GM18507 (cell line): Measurements from ENCODE around the gene CXorf58.
"Not testable (repeated sequence)": the region's sequence is repeated elsewhere in the genome, so short reads cannot be mapped to it uniquely, and the experiment has no call there.

Source experiments
- DNase-seq: peaks from one replicate; pipeline ENCODE4 v3.0.0; 2011; ENCODE audit warnings: low read depth; ENCODE audit not compliant: insufficient read length; ENCODE audit errors: extremely low spot score
- FAIRE-seq: peaks from 2 replicates; lab custom pipeline; 2011; peaks lifted over from hg19 to GRCh38; lab: Jason Lieb, UNC

The CXorf58 gene

DNA sequence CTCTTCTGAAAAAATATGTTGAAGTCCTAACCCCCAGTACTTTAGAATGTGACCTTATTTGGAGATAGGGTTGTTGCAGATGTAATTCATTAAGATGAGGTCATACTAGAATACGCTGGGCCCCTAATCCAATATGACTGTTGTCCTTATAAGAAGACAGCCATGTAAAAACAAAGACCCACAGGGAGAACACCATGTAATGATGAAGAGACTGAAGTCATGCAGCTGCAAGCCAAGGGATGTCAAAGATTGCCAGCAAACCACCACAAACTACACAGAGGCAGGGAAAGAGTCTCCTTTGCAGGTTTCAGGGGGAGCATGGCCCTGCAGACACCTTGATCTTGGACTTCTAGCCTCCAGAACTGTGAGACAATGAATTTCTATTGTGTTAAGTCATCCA, 37.4 kb downstream of the CXorf58 start:
- DNase-seq (no peak), FAIRE-seq (no peak)

DNA sequence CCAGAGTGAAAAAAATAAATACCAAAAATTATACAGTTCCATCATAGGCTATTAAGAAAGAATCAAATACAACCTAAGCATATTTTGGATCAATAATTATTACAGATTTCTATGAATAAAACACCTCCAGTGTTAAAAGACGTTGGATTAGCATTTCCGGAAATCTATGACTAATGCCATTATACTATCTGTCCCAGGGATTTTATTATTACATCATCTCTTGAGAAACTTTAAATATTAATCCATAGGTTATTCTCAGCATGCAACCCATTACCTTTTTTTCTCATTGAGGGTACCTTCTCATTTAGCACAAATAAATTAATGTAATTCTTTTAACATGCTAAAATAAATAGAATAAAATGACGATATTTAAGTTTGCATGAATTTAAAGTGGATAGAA, 44.6 kb downstream of the CXorf58 start:
- DNase-seq (no peak), FAIRE-seq (no peak)

DNA sequence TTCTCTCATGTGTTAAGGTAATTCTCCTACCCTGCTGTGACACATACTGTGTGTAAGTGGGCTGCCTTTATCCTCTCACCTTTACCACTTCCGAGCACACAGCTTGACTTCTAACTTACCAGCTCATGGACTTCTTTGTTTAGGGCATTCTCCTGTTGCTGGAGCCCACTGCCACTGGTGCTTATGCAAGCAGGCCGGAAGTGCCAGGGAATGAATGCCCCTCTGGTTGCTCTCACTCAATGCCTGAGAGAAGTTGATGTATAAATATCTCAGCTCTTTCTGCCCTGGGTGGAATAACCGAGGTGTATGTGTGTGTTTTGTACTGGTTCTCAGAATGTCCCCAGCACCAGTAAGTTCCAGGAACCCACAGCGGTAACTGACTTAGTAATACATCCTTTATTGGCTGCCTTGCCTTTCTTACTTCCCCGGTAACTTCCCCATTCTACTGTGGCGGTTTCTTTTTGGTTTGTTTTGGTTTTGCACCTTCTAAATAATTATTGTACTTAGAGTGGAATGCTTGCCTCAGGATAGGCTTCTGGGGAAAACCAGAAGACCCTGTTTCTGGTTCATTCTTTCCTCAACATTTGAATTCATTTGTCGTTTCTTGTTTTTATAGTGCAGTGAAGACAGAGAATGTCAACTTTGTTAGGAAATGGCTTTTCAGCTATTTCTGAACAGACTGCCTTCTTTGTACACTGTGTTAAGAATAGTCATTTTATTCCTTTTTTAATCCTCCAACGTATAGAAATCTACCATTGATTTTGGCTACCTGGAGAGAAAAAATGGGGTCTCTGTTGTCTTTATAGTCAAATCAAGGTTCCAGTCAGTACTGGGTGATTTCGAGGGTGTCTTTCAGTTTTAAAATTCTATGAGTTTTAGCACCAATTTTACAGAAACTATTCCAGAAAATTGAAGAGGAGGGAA, 45.4 kb downstream of the CXorf58 start:
- DNase-seq (peak; percentile 26), FAIRE-seq (peak; percentile 96)

DNA sequence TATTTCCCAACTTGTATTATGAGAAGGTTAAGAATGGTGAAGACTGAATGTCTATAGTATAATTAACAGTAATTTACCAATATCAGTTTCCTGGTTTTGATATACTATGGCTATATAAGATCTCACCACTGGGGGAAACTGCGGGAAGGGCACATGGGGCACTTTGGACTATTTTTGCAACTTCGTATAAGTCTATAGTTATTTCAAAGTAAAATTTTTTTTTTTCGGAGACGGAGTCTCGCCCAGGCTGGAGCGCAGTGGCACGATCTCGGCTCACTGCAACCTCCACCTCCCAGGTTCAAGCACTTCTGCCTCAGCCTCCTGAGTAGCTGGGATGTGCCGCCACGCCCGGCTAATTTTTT, 46.1 kb downstream of the CXorf58 start:
- no peak for DNase-seq
- peak; percentile 9 for FAIRE-seq

DNA sequence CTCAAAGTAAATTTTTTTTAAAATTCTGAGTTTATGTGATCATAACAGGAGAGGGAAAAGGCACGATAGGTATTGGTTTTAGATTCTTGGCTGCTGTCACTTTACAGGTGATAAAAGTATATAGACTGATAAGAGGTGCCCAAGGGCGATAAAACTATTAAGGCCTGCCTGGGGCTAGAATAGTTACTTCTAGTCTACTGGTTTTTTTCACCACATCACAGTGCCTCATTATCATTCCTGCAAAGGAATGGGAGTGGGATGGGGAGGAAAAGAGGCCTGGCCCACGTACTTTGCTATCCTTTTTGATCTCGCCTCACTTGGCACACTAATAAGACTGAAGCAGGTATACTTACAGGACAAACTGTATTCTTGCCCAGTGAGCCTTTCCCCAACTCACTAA, 46.6 kb downstream of the CXorf58 start:
- FAIRE-seq (peak; percentile 24), DNase-seq (no peak)

DNA sequence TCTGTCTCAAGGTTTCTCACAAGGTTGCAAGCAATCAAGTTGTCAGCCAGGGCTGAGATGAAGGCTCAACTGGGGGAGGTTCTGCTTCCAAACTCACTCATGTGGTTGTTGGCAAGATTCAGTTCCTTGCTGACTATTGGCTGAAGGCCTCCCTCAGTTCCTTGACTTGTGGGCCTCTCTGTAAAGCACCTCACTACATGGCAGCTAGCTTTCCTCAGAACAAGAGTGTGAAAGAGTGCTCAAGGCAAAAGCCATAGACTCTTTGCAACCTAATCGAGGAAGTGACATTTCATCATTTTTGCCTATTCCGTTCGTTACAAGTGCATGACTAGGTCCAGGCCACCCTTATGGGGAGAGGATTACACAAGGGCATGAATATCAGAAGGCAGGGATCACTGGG, 52.0 kb downstream of the CXorf58 start:
- DNase-seq (no peak), FAIRE-seq (peak; percentile 38)

DNA sequence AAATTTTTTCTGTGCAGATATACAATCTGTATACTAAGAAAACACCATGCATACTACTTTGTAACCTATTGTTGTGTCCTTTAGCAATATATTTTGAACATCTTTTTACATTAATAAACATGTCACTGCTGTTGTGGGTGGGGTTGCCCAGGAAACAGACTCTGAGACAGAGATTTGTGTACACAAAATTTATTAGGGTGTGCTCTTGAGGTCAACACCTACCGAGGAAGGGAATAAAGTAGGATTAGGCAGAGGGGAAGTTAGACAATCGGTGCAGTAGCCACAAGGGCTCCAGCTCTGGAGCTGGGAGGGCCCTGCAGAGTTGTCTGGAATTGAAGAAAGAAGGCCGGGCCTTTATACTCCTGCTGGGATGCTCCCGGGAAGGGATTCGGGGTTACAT, 56.4 kb downstream of the CXorf58 start:
- FAIRE-seq (no peak), DNase-seq (no peak)

DNA sequence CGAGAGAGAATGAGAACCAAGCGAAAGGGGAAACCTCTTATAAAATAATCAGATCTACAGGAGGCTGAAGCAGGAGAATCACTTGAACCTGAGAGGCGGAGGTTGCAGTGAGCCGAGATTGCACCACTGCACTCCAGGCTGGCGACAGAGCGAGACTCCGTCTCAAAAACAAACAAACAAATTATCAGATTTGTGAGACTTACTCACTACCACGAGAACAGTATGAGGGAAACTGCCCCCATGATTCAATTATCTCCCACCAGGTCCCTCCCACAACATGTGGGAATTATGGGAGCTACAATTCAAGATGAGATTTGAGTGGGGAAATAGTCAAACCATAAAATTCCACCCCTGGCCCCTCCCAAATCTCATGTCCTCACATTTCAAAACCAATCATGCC, 57.8 kb downstream of the CXorf58 start:
- not testable (repeated sequence) for FAIRE-seq, DNase-seq

DNA sequence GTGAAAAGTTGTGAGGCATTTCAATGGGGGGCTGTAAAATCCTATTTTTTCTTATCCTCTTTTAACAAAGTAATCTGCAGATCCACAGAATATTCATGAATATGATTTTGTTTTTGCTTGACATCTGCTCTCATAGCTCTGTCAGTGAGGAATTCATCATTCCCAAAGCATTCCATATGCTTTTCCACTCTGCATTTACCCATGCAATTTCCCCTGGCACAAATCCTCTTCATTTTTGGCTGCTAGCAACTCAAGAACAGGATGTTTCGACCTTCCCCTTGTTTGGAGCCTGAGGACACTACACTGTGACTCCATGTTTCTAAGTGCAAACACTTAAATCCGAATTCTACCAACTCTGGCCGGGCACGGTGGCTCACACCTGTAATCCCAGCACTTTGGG, 70.7 kb downstream of the CXorf58 start:
- DNase-seq (no peak), FAIRE-seq (no peak)

DNA sequence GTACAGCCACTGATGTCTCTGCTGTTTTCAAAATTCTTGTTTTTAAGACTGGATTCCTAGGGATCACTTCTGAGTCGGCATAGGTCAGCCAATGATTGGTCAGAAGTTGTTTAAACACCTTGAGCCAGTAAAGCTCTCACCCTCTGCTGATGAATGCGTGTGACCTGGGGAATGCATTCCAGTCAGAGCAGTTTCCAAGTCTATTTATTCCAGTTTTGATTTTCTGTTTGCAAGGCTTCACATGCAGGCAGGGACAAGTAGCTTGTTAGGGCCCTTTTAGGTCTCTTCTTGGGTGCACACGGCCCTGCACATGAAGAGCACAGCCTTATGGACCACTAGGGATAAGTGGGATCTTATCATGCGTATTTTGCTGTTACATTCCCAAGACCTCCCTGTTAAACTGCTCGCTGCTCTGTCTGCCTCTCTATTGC, 72.2 kb downstream of the CXorf58 start:
- FAIRE-seq (no peak), DNase-seq (no peak)

DNA sequence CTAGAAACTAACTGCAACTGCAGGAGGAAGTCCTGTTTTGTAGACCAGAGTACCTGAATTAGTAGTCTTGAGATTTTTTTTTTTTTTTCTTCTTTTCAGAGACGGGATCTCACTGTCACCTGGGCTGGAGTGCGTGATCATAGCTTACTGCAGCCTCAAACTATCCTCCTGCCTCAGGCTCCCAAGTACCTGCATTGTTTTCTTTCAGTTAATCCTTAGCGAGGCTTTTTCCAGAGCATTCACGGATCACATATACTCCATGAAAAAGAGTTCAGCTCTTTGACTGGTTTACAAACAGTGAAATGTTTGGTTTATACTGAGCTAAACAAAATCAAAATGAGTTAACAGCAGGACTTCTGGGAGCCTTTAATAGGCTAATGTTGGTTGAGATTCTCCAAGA, 73.4 kb downstream of the CXorf58 start:
- FAIRE-seq: no peak

DNA sequence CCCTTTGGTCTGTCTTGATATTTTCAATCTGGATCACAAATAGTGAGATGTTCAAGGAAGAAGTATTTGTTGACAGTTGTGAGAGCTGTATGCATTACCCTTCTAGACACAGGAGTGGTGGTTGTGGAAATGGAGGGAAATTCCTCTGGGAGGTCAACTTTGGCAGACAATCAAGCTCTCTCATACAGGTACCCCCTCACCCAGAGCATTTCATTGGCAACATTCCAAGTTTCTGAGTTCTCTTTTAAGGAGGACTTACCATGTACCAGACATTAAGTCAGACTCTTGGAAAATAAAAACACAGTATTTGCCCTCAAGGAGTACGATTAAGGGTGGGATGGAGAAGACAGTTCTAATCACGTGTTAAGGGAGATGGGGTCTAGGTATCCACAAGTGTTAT, 73.9 kb downstream of the CXorf58 start:
- no peak for DNase-seq
- no peak for FAIRE-seq

More for the DNA sequence above, 73.4 kb downstream of the CXorf58 start:
- no peak for DNase-seq

DNA sequence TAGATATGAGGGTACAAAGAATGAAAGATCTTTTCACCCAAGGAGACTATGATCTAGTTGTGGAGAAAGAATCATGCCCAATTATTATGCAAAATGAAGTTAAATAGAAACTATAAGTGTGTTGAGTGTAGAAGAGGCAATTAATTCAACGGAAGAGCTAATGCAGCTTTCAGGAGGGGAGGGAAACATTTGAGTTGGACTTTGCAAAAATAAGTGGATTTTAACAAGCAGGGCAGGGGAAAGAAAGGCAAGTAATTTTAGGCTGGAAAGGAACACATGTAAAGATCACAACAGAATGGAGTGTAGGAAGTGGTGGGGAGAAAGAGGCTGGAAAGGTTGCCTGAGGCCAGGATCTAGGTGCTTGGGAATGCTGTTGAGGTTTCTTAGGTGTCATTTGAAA, 75.1 kb downstream of the CXorf58 start:
- FAIRE-seq (no peak), DNase-seq (no peak)
